ENCODE results near the gene SLC10A3.

SLC10A3 gene

DNA sequence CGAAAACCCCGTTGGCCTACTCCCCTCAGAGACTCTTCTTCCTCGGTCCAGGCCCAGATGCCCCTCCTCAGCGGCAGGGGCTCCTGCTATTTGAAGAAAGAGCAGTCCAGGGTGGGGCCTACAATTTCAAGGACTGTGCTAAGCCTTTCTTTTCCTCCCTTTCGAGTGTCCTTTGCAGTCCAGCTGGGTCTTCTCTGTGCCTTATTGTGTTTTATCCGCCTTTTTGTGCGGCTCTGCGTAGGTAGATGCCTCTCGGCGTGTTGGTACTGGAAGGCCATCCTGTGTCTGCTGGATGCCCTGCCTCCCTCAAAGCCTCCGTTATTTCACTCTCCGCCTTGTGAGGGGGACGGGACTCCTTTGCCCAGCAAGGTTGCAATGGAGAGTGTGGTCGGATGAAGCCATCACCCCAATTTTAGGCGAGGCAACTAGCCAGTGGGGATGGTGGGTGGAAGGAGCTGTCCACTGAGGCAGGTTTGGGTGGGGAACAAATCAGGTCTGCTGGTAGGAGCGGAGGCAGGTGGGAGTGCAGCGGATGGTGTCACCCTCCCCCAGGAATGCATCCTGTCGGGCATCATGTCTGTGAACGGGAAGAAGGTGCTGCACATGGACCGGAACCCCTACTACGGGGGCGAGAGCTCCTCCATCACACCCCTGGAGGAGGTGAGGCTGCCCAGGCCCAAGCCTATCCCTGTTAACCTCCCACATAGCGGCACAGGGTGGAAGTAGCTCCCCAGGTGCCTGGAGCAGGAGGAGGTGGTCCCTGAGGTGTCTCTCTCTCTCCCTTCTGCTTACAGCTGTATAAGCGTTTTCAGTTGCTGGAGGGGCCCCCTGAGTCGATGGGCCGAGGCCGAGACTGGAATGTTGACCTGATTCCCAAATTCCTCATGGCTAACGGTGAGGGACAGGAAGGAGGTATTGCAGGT, 52.2 kb downstream of the SLC10A3 start:
- H3K4me3 ChIP-seq (ENCODE audit: low read depth, low read length), result peak overlapping the region; percentile 71
- in situ Hi-C loops (cut with HindIII; ENCODE audit: low sequenced_read_pairs), result no loop called here
- no peak for DNase-seq (ENCODE audit: low read depth, low spot score)
- TF ChIP-seq, protein P1, sequence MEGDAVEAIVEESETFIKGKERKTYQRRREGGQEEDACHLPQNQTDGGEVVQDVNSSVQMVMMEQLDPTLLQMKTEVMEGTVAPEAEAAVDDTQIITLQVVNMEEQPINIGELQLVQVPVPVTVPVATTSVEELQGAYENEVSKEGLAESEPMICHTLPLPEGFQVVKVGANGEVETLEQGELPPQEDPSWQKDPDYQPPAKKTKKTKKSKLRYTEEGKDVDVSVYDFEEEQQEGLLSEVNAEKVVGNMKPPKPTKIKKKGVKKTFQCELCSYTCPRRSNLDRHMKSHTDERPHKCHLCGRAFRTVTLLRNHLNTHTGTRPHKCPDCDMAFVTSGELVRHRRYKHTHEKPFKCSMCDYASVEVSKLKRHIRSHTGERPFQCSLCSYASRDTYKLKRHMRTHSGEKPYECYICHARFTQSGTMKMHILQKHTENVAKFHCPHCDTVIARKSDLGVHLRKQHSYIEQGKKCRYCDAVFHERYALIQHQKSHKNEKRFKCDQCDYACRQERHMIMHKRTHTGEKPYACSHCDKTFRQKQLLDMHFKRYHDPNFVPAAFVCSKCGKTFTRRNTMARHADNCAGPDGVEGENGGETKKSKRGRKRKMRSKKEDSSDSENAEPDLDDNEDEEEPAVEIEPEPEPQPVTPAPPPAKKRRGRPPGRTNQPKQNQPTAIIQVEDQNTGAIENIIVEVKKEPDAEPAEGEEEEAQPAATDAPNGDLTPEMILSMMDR (IDR thresholded peaks at IDR 0.05; ENCODE audit: low read depth, low read length), result no peak
